Measurements from ENCODE around the gene SCARB1.

SCARB1 gene

GRCh38 chr12:124762384-124762783, 101.3 kb downstream of the SCARB1 start:
- no peak overlapping the region for H2BK120ac ChIP-seq (ENCODE audit: low read depth, low read length)
- no peaks in the 10 kb centered on the region for H3K27me3 ChIP-seq (ENCODE audit: insufficient read depth, low read length, poor library complexity)
- H3K4me1 ChIP-seq (ENCODE audit: control insufficient read depth, low read depth, low read length) = peaks cover 9% of the 10 kb centered on the region
- no peaks in the 10 kb centered on the region for H3K79me2 ChIP-seq (ENCODE audit: control insufficient read depth, insufficient read depth, low read length)
- H3K56ac ChIP-seq (ENCODE audit: low read length) = no peak overlapping the region
- DNase-seq = no peak
- no peaks in the 10 kb centered on the region for H3K79me1 ChIP-seq (ENCODE audit: low read length)
- H3K9ac ChIP-seq (ENCODE audit: low read length) = no peak overlapping the region
- H2AK5ac ChIP-seq (ENCODE audit: low read length) = no peak overlapping the region
- no peak overlapping the region for H3K23ac ChIP-seq (ENCODE audit: low read length)
- no peak overlapping the region for H2BK5ac ChIP-seq (ENCODE audit: low read length)
- H4K5ac ChIP-seq (ENCODE audit: low read length) = no peak overlapping the region
- H3K18ac ChIP-seq (ENCODE audit: low read length) = no peak overlapping the region
- H4K8ac ChIP-seq (ENCODE audit: low read depth, low read length) = no peak overlapping the region
- H3K4ac ChIP-seq (ENCODE audit: low read depth, low read length) = no peak overlapping the region
- no peak overlapping the region for H3K27ac ChIP-seq (ENCODE audit: low read depth, low read length)
- no peak overlapping the region for H2BK15ac ChIP-seq (replicated peaks; ENCODE audit: low read depth)
- no peaks in the 10 kb centered on the region for H3K36me3 ChIP-seq (ENCODE audit: control insufficient read depth, insufficient read depth, low read length)
- no peak overlapping the region for H3K4me2 ChIP-seq (ENCODE audit: low read length)
- H3K4me3 ChIP-seq (ENCODE audit: low read length) = no peak overlapping the region
- no CpG with 5 or more reads among the region's 8 CpGs for WGBS (ENCODE audit: extremely low coverage, insufficient coverage, low lambda C conversion rate)

DNA sequence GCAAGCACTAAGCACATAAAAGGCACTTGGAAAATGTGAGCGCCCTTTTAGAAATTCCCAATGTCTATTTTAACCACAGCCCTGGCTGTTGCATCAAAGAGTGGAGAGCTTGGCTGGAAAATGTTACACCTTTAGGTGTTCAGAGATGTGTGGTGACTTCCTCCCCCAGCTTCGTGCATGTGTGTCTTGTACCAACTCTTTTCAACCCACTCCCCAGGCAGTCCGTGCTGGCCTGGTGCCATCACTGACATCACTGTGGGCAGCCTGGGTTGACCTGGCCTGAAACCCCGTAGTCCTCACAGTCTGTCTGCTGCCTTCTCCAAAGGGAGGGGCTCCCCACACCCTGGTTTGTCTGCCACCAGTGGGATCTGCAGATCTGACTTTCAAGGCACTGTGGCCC, 101.8 kb downstream of the SCARB1 start:
- no CpG with 5 or more reads among the region's 4 CpGs for WGBS (ENCODE audit: extremely low coverage, insufficient coverage, low lambda C conversion rate)
- H4K8ac ChIP-seq (ENCODE audit: low read depth, low read length) = no peak overlapping the region
- no peak overlapping the region for H2BK120ac ChIP-seq (ENCODE audit: low read depth, low read length)
- H3K79me1 ChIP-seq (ENCODE audit: low read length) = no peaks in the 10 kb centered on the region
- H2BK5ac ChIP-seq (ENCODE audit: low read length) = no peak overlapping the region
- H3K56ac ChIP-seq (ENCODE audit: low read length) = no peak overlapping the region
- no peak overlapping the region for H3K4ac ChIP-seq (ENCODE audit: low read depth, low read length)
- H2AK5ac ChIP-seq (ENCODE audit: low read length) = no peak overlapping the region
- no peak overlapping the region for H2BK15ac ChIP-seq (replicated peaks; ENCODE audit: low read depth)
- H3K4me2 ChIP-seq (ENCODE audit: low read length) = no peak overlapping the region
- no peak overlapping the region for H3K9ac ChIP-seq (ENCODE audit: low read length)
- H3K4me3 ChIP-seq (ENCODE audit: low read length) = no peak overlapping the region
- H3K4me1 ChIP-seq (ENCODE audit: control insufficient read depth, low read depth, low read length) = peaks cover 9% of the 10 kb centered on the region
- H3K18ac ChIP-seq (ENCODE audit: low read length) = no peak overlapping the region
- no peaks in the 10 kb centered on the region for H3K79me2 ChIP-seq (ENCODE audit: control insufficient read depth, insufficient read depth, low read length)
- H4K5ac ChIP-seq (ENCODE audit: low read length) = no peak overlapping the region
- no peaks in the 10 kb centered on the region for H3K27me3 ChIP-seq (ENCODE audit: insufficient read depth, low read length, poor library complexity)
- no peaks in the 10 kb centered on the region for H3K36me3 ChIP-seq (ENCODE audit: control insufficient read depth, insufficient read depth, low read length)
- H3K23ac ChIP-seq (ENCODE audit: low read length) = no peak overlapping the region
- no peak overlapping the region for H3K27ac ChIP-seq (ENCODE audit: low read depth, low read length)
- DNase-seq = no peak

GRCh38 chr12:124761056-124761455, 102.6 kb downstream of the SCARB1 start:
- Histone ChIP-seq H4K5ac (ENCODE audit: low read length) (no peak overlapping the region), H2AK5ac (ENCODE audit: low read length) (no peak overlapping the region)
- WGBS (ENCODE audit: extremely low coverage, insufficient coverage, low lambda C conversion rate) = no CpG with 5 or more reads among the region's 7 CpGs

GRCh38 chr12:124760560-124760959, 103.1 kb downstream of the SCARB1 start:
- WGBS (ENCODE audit: extremely low coverage, insufficient coverage, low lambda C conversion rate) = no CpG with 5 or more reads among the region's 9 CpGs
- Histone ChIP-seq H3K27me3 (ENCODE audit: insufficient read depth, low read length, poor library complexity) (no peaks in the 10 kb centered on the region), H3K27ac (ENCODE audit: low read depth, low read length) (no peak overlapping the region), H3K79me2 (ENCODE audit: control insufficient read depth, insufficient read depth, low read length) (no peaks in the 10 kb centered on the region), H3K4me1 (ENCODE audit: control insufficient read depth, low read depth, low read length) (peaks cover 9% of the 10 kb centered on the region), H3K9ac (ENCODE audit: low read length) (no peak overlapping the region), H3K18ac (ENCODE audit: low read length) (no peak overlapping the region), H2BK120ac (ENCODE audit: low read depth, low read length) (no peak overlapping the region), H3K79me1 (ENCODE audit: low read length) (no peaks in the 10 kb centered on the region), H4K8ac (ENCODE audit: low read depth, low read length) (no peak overlapping the region), H3K4ac (ENCODE audit: low read depth, low read length) (no peak overlapping the region), H2BK15ac (replicated peaks; ENCODE audit: low read depth) (no peak overlapping the region), H3K4me2 (ENCODE audit: low read length) (no peak overlapping the region), H3K23ac (ENCODE audit: low read length) (no peak overlapping the region), H2BK5ac (ENCODE audit: low read length) (no peak overlapping the region), H4K5ac (ENCODE audit: low read length) (no peak overlapping the region), H2AK5ac (ENCODE audit: low read length) (no peak overlapping the region), H3K56ac (ENCODE audit: low read length) (no peak overlapping the region), H3K4me3 (ENCODE audit: low read length) (no peak overlapping the region), H3K36me3 (ENCODE audit: control insufficient read depth, insufficient read depth, low read length) (no peaks in the 10 kb centered on the region)
- no peak for DNase-seq

More at GRCh38 chr12:124761056-124761455, 102.6 kb downstream of the SCARB1 start:
- no peak overlapping the region for H3K9ac ChIP-seq (ENCODE audit: low read length)
- H2BK15ac ChIP-seq (replicated peaks; ENCODE audit: low read depth) = no peak overlapping the region
- H3K18ac ChIP-seq (ENCODE audit: low read length) = no peak overlapping the region
- no peak overlapping the region for H3K4me2 ChIP-seq (ENCODE audit: low read length)
- H2BK120ac ChIP-seq (ENCODE audit: low read depth, low read length) = no peak overlapping the region
- DNase-seq = no peak
- no peak overlapping the region for H2BK5ac ChIP-seq (ENCODE audit: low read length)
- H3K56ac ChIP-seq (ENCODE audit: low read length) = no peak overlapping the region
- no peaks in the 10 kb centered on the region for H3K27me3 ChIP-seq (ENCODE audit: insufficient read depth, low read length, poor library complexity)
- no peak overlapping the region for H3K27ac ChIP-seq (ENCODE audit: low read depth, low read length)
- H3K36me3 ChIP-seq (ENCODE audit: control insufficient read depth, insufficient read depth, low read length) = no peaks in the 10 kb centered on the region
- no peaks in the 10 kb centered on the region for H3K79me2 ChIP-seq (ENCODE audit: control insufficient read depth, insufficient read depth, low read length)
- H3K4me3 ChIP-seq (ENCODE audit: low read length) = no peak overlapping the region
- H4K8ac ChIP-seq (ENCODE audit: low read depth, low read length) = no peak overlapping the region
- H3K79me1 ChIP-seq (ENCODE audit: low read length) = no peaks in the 10 kb centered on the region
- no peak overlapping the region for H3K4ac ChIP-seq (ENCODE audit: low read depth, low read length)
- H3K4me1 ChIP-seq (ENCODE audit: control insufficient read depth, low read depth, low read length) = peaks cover 9% of the 10 kb centered on the region
- no peak overlapping the region for H3K23ac ChIP-seq (ENCODE audit: low read length)

- Histone ChIP-seq H3K4me3 (ENCODE audit: low read length) (no peak overlapping the region), H3K4ac (ENCODE audit: low read depth, low read length) (no peak overlapping the region), H2AK5ac (ENCODE audit: low read length) (no peak overlapping the region), H2BK15ac (replicated peaks; ENCODE audit: low read depth) (no peak overlapping the region), H3K18ac (ENCODE audit: low read length) (no peak overlapping the region), H4K5ac (ENCODE audit: low read length) (no peak overlapping the region), H3K27ac (ENCODE audit: low read depth, low read length) (no peak overlapping the region), H3K79me2 (ENCODE audit: control insufficient read depth, insufficient read depth, low read length) (no peaks in the 10 kb centered on the region), H3K27me3 (ENCODE audit: insufficient read depth, low read length, poor library complexity) (no peaks in the 10 kb centered on the region), H3K4me1 (ENCODE audit: control insufficient read depth, low read depth, low read length) (peaks cover 9% of the 10 kb centered on the region), H3K4me2 (ENCODE audit: low read length) (no peak overlapping the region), H4K8ac (ENCODE audit: low read depth, low read length) (no peak overlapping the region), H3K36me3 (ENCODE audit: control insufficient read depth, insufficient read depth, low read length) (no peaks in the 10 kb centered on the region), H3K23ac (ENCODE audit: low read length) (no peak overlapping the region), H3K9ac (ENCODE audit: low read length) (no peak overlapping the region), H3K56ac (ENCODE audit: low read length) (no peak overlapping the region), H3K79me1 (ENCODE audit: low read length) (no peaks in the 10 kb centered on the region), H2BK120ac (ENCODE audit: low read depth, low read length) (no peak overlapping the region), H2BK5ac (ENCODE audit: low read length) (no peak overlapping the region)
- no CpG with 5 or more reads among the region's 15 CpGs for WGBS (ENCODE audit: extremely low coverage, insufficient coverage, low lambda C conversion rate)
- DNase-seq = no peak
These were observed 103.7 kb downstream of the SCARB1 start for GRCh38 chr12:124759841-124760503.

Measured in mesendoderm (in vitro differentiated cells).